ENCODE results near the gene LIPC.

The LIPC gene

GRCh38 chr15:58523634-58524033 lies 91.8 kb downstream of the LIPC start:
- Histone ChIP-seq H3K36me3 (ENCODE audit: control insufficient read depth in 2 of 2, insufficient read depth in 1 of 2, low read length in 2 of 2) (no peaks in the 10 kb centered on the region), H3K27ac (ENCODE audit: extremely low read depth, low read depth, low read length) (no peak overlapping the region), H3K4me1 (ENCODE audit: control insufficient read depth, insufficient read depth, low read length) (no peaks in the 10 kb centered on the region), H3K9me3 (ENCODE audit: control insufficient read depth, insufficient read depth, low read depth, low read length) (no peaks in the 10 kb centered on the region), H3K4me3 (ENCODE audit: low read depth, low read length) (no peak overlapping the region)
- ChIA-PET CTCF (interaction anchor here (0.6 to 0.7 kb wide), 2 partner anchors 31 to 33 kb away, joined by 4 to 5 read pairs; no protein-coding TSS in a partner anchor), POLR2A (no interaction called here)
- TF ChIP-seq, protein P1, sequence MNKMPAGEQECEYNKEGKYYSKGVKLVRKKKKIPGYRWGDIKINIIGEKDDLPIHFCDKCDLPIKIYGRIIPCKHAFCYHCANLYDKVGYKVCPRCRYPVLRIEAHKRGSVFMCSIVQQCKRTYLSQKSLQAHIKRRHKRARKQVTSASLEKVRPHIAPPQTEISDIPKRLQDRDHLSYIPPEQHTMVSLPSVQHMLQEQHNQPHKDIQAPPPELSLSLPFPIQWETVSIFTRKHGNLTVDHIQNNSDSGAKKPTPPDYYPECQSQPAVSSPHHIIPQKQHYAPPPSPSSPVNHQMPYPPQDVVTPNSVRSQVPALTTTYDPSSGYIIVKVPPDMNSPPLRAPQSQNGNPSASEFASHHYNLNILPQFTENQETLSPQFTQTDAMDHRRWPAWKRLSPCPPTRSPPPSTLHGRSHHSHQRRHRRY (tag by site-specific recombination; IDR thresholded peaks at IDR 0.05): no peak
- TF ChIP-seq ZNF585B (tag by site-specific recombination; IDR thresholded peaks at IDR 0.05) (no peak), ZNF157 (tag by site-specific recombination; IDR thresholded peaks at IDR 0.05) (no peak)

GRCh38 chr15:58524247-58524646 lies 92.5 kb downstream of the LIPC start:
- ChIA-PET POLR2A (no interaction called here), CTCF (no interaction called here)
- no peaks in the 10 kb centered on the region for H3K4me1 ChIP-seq (ENCODE audit: control insufficient read depth, insufficient read depth, low read length)
- no peak for TF ChIP-seq ZIC2 (tag by site-specific recombination; IDR thresholded peaks at IDR 0.05)
- no peak for TF ChIP-seq EGR2 (tag by site-specific recombination; IDR thresholded peaks at IDR 0.05; ENCODE audit: low read depth)
- TF ChIP-seq ZNF169 (tag by site-specific recombination; IDR thresholded peaks at IDR 0.05): no peak
- no peak for TF ChIP-seq ZNF529 (tag by site-specific recombination; IDR thresholded peaks at IDR 0.05; ENCODE audit: insufficient replicate concordance)
- TF ChIP-seq ZNF175 (tag by site-specific recombination; IDR thresholded peaks at IDR 0.05): no peak
- TF ChIP-seq MZF1 (tag by site-specific recombination; IDR thresholded peaks at IDR 0.05; ENCODE audit: borderline replicate concordance): no peak
- TF ChIP-seq ZNF658 (tag by site-specific recombination; IDR thresholded peaks at IDR 0.05): no peak
- no peak for TF ChIP-seq ZNF292 (tag by site-specific recombination; IDR thresholded peaks at IDR 0.05; ENCODE audit: borderline replicate concordance, low read depth)
- TF ChIP-seq, protein P2, sequence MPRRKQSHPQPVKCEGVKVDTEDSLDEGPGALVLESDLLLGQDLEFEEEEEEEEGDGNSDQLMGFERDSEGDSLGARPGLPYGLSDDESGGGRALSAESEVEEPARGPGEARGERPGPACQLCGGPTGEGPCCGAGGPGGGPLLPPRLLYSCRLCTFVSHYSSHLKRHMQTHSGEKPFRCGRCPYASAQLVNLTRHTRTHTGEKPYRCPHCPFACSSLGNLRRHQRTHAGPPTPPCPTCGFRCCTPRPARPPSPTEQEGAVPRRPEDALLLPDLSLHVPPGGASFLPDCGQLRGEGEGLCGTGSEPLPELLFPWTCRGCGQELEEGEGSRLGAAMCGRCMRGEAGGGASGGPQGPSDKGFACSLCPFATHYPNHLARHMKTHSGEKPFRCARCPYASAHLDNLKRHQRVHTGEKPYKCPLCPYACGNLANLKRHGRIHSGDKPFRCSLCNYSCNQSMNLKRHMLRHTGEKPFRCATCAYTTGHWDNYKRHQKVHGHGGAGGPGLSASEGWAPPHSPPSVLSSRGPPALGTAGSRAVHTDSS (tag by site-specific recombination; IDR thresholded peaks at IDR 0.05): no peak
- TF ChIP-seq IKZF3 (tag by site-specific recombination; IDR thresholded peaks at IDR 0.05): no peak
- no peak for TF ChIP-seq ZNF404 (tag by site-specific recombination; IDR thresholded peaks at IDR 0.05)
- TF ChIP-seq, protein P3, sequence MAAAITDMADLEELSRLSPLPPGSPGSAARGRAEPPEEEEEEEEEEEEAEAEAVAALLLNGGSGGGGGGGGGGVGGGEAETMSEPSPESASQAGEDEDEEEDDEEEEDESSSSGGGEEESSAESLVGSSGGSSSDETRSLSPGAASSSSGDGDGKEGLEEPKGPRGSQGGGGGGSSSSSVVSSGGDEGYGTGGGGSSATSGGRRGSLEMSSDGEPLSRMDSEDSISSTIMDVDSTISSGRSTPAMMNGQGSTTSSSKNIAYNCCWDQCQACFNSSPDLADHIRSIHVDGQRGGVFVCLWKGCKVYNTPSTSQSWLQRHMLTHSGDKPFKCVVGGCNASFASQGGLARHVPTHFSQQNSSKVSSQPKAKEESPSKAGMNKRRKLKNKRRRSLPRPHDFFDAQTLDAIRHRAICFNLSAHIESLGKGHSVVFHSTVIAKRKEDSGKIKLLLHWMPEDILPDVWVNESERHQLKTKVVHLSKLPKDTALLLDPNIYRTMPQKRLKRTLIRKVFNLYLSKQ (tag by site-specific recombination; IDR thresholded peaks at IDR 0.05; ENCODE audit: borderline replicate concordance): no peak
- no peaks in the 10 kb centered on the region for H3K36me3 ChIP-seq (ENCODE audit: control insufficient read depth in 2 of 2, insufficient read depth in 1 of 2, low read length in 2 of 2)
- H3K4me3 ChIP-seq (ENCODE audit: low read depth, low read length): no peak overlapping the region
- H3K27ac ChIP-seq (ENCODE audit: extremely low read depth, low read depth, low read length): no peak overlapping the region
- no peaks in the 10 kb centered on the region for H3K9me3 ChIP-seq (ENCODE audit: control insufficient read depth, insufficient read depth, low read depth, low read length)

- Histone ChIP-seq H3K36me3 (ENCODE audit: control insufficient read depth in 2 of 2, insufficient read depth in 1 of 2, low read length in 2 of 2) (no peaks in the 10 kb centered on the region), H3K4me3 (ENCODE audit: low read depth, low read length) (no peak overlapping the region), H3K27ac (ENCODE audit: extremely low read depth, low read depth, low read length) (no peak overlapping the region), H3K9me3 (ENCODE audit: control insufficient read depth, insufficient read depth, low read depth, low read length) (no peaks in the 10 kb centered on the region), H3K4me1 (ENCODE audit: control insufficient read depth, insufficient read depth, low read length) (no peaks in the 10 kb centered on the region)
- ChIA-PET CTCF (no interaction called here), POLR2A (no interaction called here)
- no peak for TF ChIP-seq PRDM4 (tag by site-specific recombination; IDR thresholded peaks at IDR 0.05)
- TF ChIP-seq ZNF660 (tag by site-specific recombination; IDR thresholded peaks at IDR 0.05): no peak
- no peak for TF ChIP-seq ZNF501 (tag by site-specific recombination; IDR thresholded peaks at IDR 0.05)
- TF ChIP-seq, protein P4, sequence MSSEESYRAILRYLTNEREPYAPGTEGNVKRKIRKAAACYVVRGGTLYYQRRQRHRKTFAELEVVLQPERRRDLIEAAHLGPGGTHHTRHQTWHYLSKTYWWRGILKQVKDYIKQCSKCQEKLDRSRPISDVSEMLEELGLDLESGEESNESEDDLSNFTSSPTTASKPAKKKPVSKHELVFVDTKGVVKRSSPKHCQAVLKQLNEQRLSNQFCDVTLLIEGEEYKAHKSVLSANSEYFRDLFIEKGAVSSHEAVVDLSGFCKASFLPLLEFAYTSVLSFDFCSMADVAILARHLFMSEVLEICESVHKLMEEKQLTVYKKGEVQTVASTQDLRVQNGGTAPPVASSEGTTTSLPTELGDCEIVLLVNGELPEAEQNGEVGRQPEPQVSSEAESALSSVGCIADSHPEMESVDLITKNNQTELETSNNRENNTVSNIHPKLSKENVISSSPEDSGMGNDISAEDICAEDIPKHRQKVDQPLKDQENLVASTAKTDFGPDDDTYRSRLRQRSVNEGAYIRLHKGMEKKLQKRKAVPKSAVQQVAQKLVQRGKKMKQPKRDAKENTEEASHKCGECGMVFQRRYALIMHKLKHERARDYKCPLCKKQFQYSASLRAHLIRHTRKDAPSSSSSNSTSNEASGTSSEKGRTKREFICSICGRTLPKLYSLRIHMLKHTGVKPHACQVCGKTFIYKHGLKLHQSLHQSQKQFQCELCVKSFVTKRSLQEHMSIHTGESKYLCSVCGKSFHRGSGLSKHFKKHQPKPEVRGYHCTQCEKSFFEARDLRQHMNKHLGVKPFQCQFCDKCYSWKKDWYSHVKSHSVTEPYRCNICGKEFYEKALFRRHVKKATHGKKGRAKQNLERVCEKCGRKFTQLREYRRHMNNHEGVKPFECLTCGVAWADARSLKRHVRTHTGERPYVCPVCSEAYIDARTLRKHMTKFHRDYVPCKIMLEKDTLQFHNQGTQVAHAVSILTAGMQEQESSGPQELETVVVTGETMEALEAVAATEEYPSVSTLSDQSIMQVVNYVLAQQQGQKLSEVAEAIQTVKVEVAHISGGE (tag by site-specific recombination; conservative IDR thresholded peaks at IDR 0.05; ENCODE audit: low read depth): no peak
- no peak for TF ChIP-seq ZNF114 (tag by site-specific recombination; IDR thresholded peaks at IDR 0.05)
Observed at GRCh38 chr15:58525991-58526421, 94.2 kb downstream of the LIPC start.

Measured in HEK293 (cell line).